GM19397 (cell line): ENCODE measurements around the gene CCN2.

ENCODE experiments used
- ATAC-seq: cut with Tn5 transposase; IDR thresholded peaks from one replicate; pipeline ENCODE4 v1.9.1; 2021; ENCODE audit warnings: mild to moderate bottlenecking, moderate library complexity; ENCODE audit not compliant: unreplicated experiment

The CCN2 gene

GRCh38 chr6:131950767-131951575 is at the start of gene CCN2:
Gene CCN2 (minus strand): TSS chr6:131951372. CDS start chr6:131951172, 200 bp downstream.
- no peak for ATAC-seq

- ATAC-seq = no peak
Measured at GRCh38 chr6:132000296-132000695, 49.1 kb upstream of the CCN2 start.

GRCh38 chr6:131999545-132000146 is 48.5 kb upstream of the CCN2 start:
- no peak for ATAC-seq

GRCh38 chr6:131998255-131998982 is 47.2 kb upstream of the CCN2 start:
- ATAC-seq = no peak

- ATAC-seq = no peak
Measured at GRCh38 chr6:131997429-131998153, 46.4 kb upstream of the CCN2 start.

GRCh38 chr6:131995917-131996316 is 44.7 kb upstream of the CCN2 start:
- no peak for ATAC-seq

- no peak for ATAC-seq
Measured at GRCh38 chr6:131992557-131992956, 41.4 kb upstream of the CCN2 start.

GRCh38 chr6:131989036-131989435 is 37.9 kb upstream of the CCN2 start:
- no peak for ATAC-seq

- no peak for ATAC-seq
Measured at GRCh38 chr6:131982740-131983259, 31.6 kb upstream of the CCN2 start.

GRCh38 chr6:131981624-131981978 is 30.4 kb upstream of the CCN2 start:
- no peak for ATAC-seq

GRCh38 chr6:131980791-131981623 is 29.8 kb upstream of the CCN2 start:
- no peak for ATAC-seq

GRCh38 chr6:131980338-131980790 is 29.2 kb upstream of the CCN2 start:
- ATAC-seq = no peak

GRCh38 chr6:131979515-131980337 is 28.6 kb upstream of the CCN2 start:
- ATAC-seq = no peak

GRCh38 chr6:131978522-131978921 is 27.4 kb upstream of the CCN2 start:
- ATAC-seq = no peak

- no peak for ATAC-seq
Measured at GRCh38 chr6:131976545-131977061, 25.4 kb upstream of the CCN2 start.

GRCh38 chr6:131972741-131973140 is 21.6 kb upstream of the CCN2 start:
- ATAC-seq = no peak

- ATAC-seq = no peak
Measured at GRCh38 chr6:131970076-131970859, 19.1 kb upstream of the CCN2 start.

GRCh38 chr6:131968656-131969055 is 17.5 kb upstream of the CCN2 start:
- no peak for ATAC-seq
